Gastrocnemius medialis (tissue), 4 donors: Measurements from ENCODE around the gene ARID5B. TPM values are rescaled to one million over a fixed set of nuclear protein-coding genes. Genes with fewer than 3 reads are reported as not detected.

ENCODE experiments used
- ATAC-seq, 2 donors: fragments of 150-250 bp; one replicate each; pipeline ENCODE4 v1.9.1; 2016
- DNase-seq, 2 donors: peaks; one replicate each; pipeline ENCODE4 v3.0.0-alpha.2; 2019
- H3K27ac ChIP-seq, 4 donors: fragments of 200-600 bp; sonication (generic); 1 replicate in 1 of 4; 2 replicates in 3 of 4; pipeline ENCODE4 v1.5.1; 2016 to 2018; ENCODE audit warnings: mild to moderate bottlenecking in 2 of 4, moderate library complexity in 1 of 4
- H3K27me3 ChIP-seq, 3 donors: fragments of 200-600 bp; sonication (generic) in 2 of 3; 1 replicate in 1 of 3; 2 replicates in 2 of 3; pipeline versions ENCODE4 v1.5.1 to v1.6.0; 2016 to 2019; ENCODE audit warnings: mild to moderate bottlenecking in 1 of 3, moderate library complexity in 1 of 3
- H3K36me3 ChIP-seq, 2 donors: fragments of 200-600 bp; sonication (generic) in 1 of 2; one replicate each; pipeline ENCODE4 v1.5.1; 2017 to 2018
- H3K4me1 ChIP-seq, 2 donors: fragments of 200-600 bp; sonication (generic) in 1 of 2; one replicate each; pipeline ENCODE4 v1.5.1; 2016 to 2017; ENCODE audit warnings: mild to moderate bottlenecking in 2 of 2
- H3K4me3 ChIP-seq, 4 donors: fragments of 200-600 bp; sonication (generic) in 3 of 4; 1 replicate in 1 of 4; 2 replicates in 3 of 4; pipeline ENCODE4 v1.5.1; 2016 to 2019; ENCODE audit warnings: mild to moderate bottlenecking in 2 of 4
- H3K9me3 ChIP-seq, 3 donors: fragments of 200-600 bp; sonication (generic) in 2 of 3; 1 replicate in 1 of 3; 2 replicates in 2 of 3; pipeline ENCODE4 v1.5.1; 2016 to 2019
- POLR2A ChIP-seq, 2 donors: fragments of 450-650 bp; IDR thresholded peaks; one replicate each; pipeline ENCODE4 v1.6.1; 2017; ENCODE audit warnings: antibody characterized with exemption in 2 of 2, mild to moderate bottlenecking in 2 of 2, moderate library complexity in 2 of 2
- in situ Hi-C, 4 donors: fragments of 200-750 bp; cut with MboI; loops; one replicate each; pipeline versions ENCODE4 v1.15.0 to v1.8.0; 2017; ENCODE audit warnings: low sequenced_read_pairs in 4 of 4
- intact Hi-C: fragments of 100-400 bp; cut with DNase I; formaldehyde crosslinking; loops from one replicate; pipeline ENCODE4 v1.15.1; 2023; ENCODE audit warnings: low total_unique reads
- total RNA-seq, 4 donors: library from RNA; depleted of rRNA; stranded (reverse); fragments of >200 nt; gene quantifications; one replicate each; pipeline versions ENCODE4 v1.1.0 to v1.2.3, GENCODE V29; 2016
- TF ChIP-seq, protein P1 (sequence below), 5 experiments: fragments of 450-650 bp in 3 of 5; fragments of 200-600 bp in 2 of 5; sonication (generic) in 2 of 5; IDR thresholded peaks in 4 of 5; conservative IDR thresholded peaks in 1 of 5; 1 replicate in 4 of 5; 2 replicates in 1 of 5; pipeline ENCODE4 v1.5.1; 2016 to 2019; ENCODE audit warnings: antibody characterized with exemption in 5 of 5, mild to moderate bottlenecking in 3 of 5, moderate library complexity in 3 of 5

The ARID5B gene
- total RNA-seq, 4 donors from 2014 or later: 156 to 512 (median 263) TPM

DNA sequence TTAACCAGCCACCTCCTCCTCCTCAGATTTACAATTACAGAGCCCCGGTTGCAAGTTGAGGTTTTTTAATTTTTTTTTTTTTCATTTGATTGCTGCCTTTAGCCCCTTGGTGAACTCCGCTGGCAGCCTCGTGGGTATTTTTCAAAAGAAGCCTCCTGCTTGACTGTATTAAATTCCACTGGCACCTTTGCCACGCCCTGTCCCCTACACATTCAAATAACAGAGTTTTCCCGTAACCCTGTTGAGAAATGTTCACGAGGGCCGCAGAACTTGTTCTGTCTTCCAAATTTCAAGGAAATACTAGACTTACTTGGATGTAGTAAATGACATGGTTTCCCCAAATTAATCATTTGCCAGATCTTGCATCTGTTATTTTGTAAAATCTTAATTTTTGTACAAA, 167.0 kb downstream of the ARID5B start:
- H3K36me3 ChIP-seq: peaks cover 12 to 73% of the 10 kb centered on the region in 2 donors
- peak; percentile 75 to 78 for DNase-seq
- peak overlapping the region; percentile 95 to 99 (median 96) for H3K27ac ChIP-seq
- ATAC-seq: peak; percentile 17 to 29
- TF ChIP-seq, protein P1, sequence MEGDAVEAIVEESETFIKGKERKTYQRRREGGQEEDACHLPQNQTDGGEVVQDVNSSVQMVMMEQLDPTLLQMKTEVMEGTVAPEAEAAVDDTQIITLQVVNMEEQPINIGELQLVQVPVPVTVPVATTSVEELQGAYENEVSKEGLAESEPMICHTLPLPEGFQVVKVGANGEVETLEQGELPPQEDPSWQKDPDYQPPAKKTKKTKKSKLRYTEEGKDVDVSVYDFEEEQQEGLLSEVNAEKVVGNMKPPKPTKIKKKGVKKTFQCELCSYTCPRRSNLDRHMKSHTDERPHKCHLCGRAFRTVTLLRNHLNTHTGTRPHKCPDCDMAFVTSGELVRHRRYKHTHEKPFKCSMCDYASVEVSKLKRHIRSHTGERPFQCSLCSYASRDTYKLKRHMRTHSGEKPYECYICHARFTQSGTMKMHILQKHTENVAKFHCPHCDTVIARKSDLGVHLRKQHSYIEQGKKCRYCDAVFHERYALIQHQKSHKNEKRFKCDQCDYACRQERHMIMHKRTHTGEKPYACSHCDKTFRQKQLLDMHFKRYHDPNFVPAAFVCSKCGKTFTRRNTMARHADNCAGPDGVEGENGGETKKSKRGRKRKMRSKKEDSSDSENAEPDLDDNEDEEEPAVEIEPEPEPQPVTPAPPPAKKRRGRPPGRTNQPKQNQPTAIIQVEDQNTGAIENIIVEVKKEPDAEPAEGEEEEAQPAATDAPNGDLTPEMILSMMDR (IDR thresholded peaks at IDR 0.05 in 4 of 5, conservative IDR thresholded peaks at IDR 0.05 in 1 of 5): no peak
- peak in 1 of 2 donors; percentile 30 for TF ChIP-seq POLR2A (IDR thresholded peaks at IDR 0.05)
- peak overlapping the region in 3 of 4 donors; percentile 17 to 40 (median 33) for H3K4me3 ChIP-seq
- intact Hi-C loops: loop anchor here (2.0 to 10.0 kb wide), 2 partner anchors 20 to 1164 kb away; no protein-coding TSS in a partner anchor
- no peaks in the 10 kb centered on the region for H3K9me3 ChIP-seq
- in situ Hi-C loops: loop anchor here in 2 of 4 donors (25.0 kb wide), 3 partner anchors 1131 to 1644 kb away; partner anchors contain the start of gene RHOBTB1 (in 1 of the 2)
- H3K4me1 ChIP-seq: peaks cover 85 to 97% of the 10 kb centered on the region in 2 donors
- H3K27me3 ChIP-seq: no peaks in the 10 kb centered on the region

DNA sequence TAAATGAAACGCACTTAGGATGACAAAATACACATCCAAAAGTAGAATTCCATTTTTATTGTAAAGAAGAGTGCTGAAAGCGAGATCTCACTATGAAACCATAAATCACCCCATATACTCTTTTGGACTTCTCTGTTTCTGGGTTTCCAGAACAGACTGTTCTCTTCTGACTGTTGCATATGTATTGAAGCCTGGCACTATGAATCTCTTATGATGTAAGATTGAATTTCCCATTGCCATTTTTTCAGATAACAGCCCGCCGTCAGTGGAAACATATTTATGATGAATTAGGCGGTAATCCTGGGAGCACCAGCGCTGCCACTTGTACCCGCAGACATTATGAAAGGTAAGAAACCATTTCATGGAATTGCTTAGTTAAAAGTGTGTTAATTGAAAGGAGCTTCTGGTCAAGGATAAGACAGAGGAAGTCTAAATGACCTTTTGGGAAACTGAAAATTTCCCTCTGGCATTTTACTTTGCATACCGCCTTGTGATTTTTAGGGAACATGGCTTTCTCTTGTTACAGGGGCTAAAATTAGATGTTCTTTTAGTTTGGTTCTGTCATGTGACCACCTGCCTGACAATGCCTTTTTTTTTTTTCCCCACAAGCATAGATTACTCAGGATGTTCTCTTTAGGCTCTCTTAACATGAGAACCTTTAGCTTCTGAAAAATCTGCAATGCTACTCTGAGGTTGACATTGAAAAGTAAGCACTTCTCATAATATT, 168.1 kb downstream of the ARID5B start:
- intact Hi-C loops (loop anchor here (2.0 to 10.0 kb wide), 3 partner anchors 21 to 1165 kb away; no protein-coding TSS in a partner anchor), in situ Hi-C loops (loop anchor here in 2 of 4 donors (25.0 kb wide), 3 partner anchors 1132 to 1643 kb away; partner anchors contain the start of gene RHOBTB1 (in 1 of the 2))
- Histone ChIP-seq H3K27ac (peak overlapping the region; percentile 95 to 99 (median 96)), H3K27me3 (no peaks in the 10 kb centered on the region), H3K9me3 (no peaks in the 10 kb centered on the region), H3K4me1 (peaks cover 90 to 97% of the 10 kb centered on the region in 2 donors), H3K36me3 (peaks cover 13 to 82% of the 10 kb centered on the region in 2 donors), H3K4me3 (peak overlapping the region; percentile 2 to 40 (median 36))
- peak; percentile 67 to 82 for ATAC-seq
- DNase-seq: no peak
- TF ChIP-seq, protein P1 (IDR thresholded peaks at IDR 0.05 in 4 of 5, conservative IDR thresholded peaks at IDR 0.05 in 1 of 5): no peak
- peak in 1 of 2 donors; percentile 41 for TF ChIP-seq POLR2A (IDR thresholded peaks at IDR 0.05)

DNA sequence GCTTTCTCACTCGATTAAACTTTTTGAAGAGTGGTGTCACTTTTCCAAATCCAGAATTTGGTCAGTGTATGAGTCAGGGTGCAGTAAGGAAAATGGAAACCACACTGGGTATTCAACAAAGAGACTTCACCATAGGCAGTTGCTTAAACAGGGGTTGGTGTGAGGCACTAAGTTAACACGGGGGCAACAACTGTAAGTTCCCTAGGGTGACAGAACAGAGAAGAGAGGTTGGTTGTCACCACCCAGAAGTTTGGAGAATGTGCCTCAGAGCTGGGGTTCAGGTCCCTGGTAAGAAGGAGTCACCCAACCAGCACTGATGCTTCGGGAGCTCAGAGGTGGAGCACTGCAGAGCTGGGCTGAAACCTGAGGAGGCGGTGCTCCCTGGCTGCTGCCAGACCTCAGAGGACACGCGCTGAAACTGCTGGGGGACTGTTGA, 170.4 kb downstream of the ARID5B start:
- intact Hi-C loops (loop anchor here (10.0 kb wide), 1 partner anchor 907 kb away; no protein-coding TSS in a partner anchor), in situ Hi-C loops (loop anchor here in 2 of 4 donors (25.0 kb wide), 3 partner anchors 1135 to 1640 kb away; partner anchors contain the start of gene RHOBTB1 (in 1 of the 2))
- H3K4me1 ChIP-seq: peaks cover 90 to 98% of the 10 kb centered on the region in 2 donors
- ATAC-seq (peak; percentile 2 to 6), DNase-seq (peak; percentile 52 to 73)
- TF ChIP-seq, protein P1 (IDR thresholded peaks at IDR 0.05 in 4 of 5, conservative IDR thresholded peaks at IDR 0.05 in 1 of 5): no peak
- peak in 1 of 2 donors; percentile 43 for TF ChIP-seq POLR2A (IDR thresholded peaks at IDR 0.05)
- H3K4me3 ChIP-seq: peak overlapping the region in 2 of 4 donors; percentile 3 to 31
- no peaks in the 10 kb centered on the region for H3K27me3 ChIP-seq
- peaks cover 13 to 75% of the 10 kb centered on the region in 2 donors for H3K36me3 ChIP-seq
- H3K27ac ChIP-seq: peak overlapping the region; percentile 95 to 99 (median 96)
- no peaks in the 10 kb centered on the region for H3K9me3 ChIP-seq

DNA sequence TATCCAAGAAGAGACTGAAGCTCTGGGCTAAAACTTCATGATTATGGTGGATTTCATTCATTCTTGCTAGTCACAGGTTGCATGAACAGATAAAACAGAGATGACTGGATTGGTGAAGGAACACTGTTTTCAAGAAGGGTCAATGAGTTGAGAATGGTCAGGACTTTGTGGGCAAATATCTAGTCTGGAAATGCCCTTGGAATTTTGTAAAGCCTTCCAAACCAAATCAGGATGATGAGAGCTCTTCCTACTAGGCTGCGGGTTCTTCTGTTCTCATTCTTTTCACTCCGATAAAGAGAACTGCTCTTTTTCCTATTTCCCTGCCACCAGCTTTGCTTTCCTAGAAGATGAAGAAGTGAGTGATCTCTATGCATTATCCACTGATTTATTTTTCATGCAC, 171.4 kb downstream of the ARID5B start:
- H3K27me3 ChIP-seq: no peaks in the 10 kb centered on the region
- intact Hi-C loops: loop anchor here (10.0 kb wide), 1 partner anchor 908 kb away; no protein-coding TSS in a partner anchor

More for the DNA sequence above, 171.4 kb downstream of the ARID5B start:
- Histone ChIP-seq H3K27ac (peak overlapping the region; percentile 95 to 99 (median 96)), H3K9me3 (no peaks in the 10 kb centered on the region), H3K36me3 (peaks cover 13 to 72% of the 10 kb centered on the region in 2 donors), H3K4me1 (peaks cover 92 to 97% of the 10 kb centered on the region in 2 donors), H3K4me3 (peak overlapping the region in 3 of 4 donors; percentile 11 to 31 (median 19))
- no peak for DNase-seq
- in situ Hi-C loops: loop anchor here in 2 of 4 donors (25.0 kb wide), 3 partner anchors 1136 to 1639 kb away; partner anchors contain the start of gene RHOBTB1 (in 1 of the 2)
- ATAC-seq: no peak
- TF ChIP-seq POLR2A (IDR thresholded peaks at IDR 0.05): no peak
- TF ChIP-seq, protein P1 (IDR thresholded peaks at IDR 0.05 in 4 of 5, conservative IDR thresholded peaks at IDR 0.05 in 1 of 5): no peak
